ENCODE measurements around the gene C5orf63. TPM values are rescaled to one million over a fixed set of nuclear protein-coding genes. Genes with fewer than 3 reads are reported as not detected.
"Not testable (repeated sequence)": the region's sequence is repeated elsewhere in the genome, so short reads cannot be mapped to it uniquely, and the experiment has no call there.

The C5orf63 gene
- total and polyA plus RNA-seq, 2 donors (not counting 1 experiment from before 2014, with no cell fraction given): 10.3 to 20.0 TPM

DNA sequence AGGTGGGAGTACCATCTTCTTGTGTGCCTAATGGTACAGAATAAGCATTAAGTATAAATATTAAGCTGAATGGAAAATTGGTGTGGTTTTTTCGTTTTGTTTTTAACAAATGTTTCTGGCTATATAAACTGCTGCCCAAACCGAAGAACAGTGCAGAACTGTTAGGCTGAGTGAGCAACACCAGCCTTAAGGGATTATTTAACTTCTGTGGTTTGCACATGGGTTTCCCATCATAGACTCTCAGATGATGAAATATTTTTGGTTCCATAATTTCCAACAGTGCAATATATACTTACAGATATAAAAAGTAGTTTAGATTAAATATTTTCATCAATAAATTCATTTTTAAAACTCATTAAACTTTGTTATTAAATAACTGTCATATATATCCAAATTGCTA, 16.4 kb downstream of the C5orf63 start:
- Histone ChIP-seq H3K9me3 (ENCODE audit: control extremely low read depth in 1 of 3, control insufficient read depth in 2 of 3, insufficient read depth in 1 of 3, low read length in 2 of 3) (peaks cover 0 to 1% (median 0%) of the 10 kb centered on the region in 3 donors), H3K4me3 (ENCODE audit: control extremely low read depth in 1 of 5, extremely low read depth in 1 of 5, insufficient read depth in 1 of 5, low read depth in 2 of 5, low read length in 4 of 5) (no peak overlapping the region), H3K79me2 (ENCODE audit: control insufficient read depth, insufficient read depth, low read length) (no peaks in the 10 kb centered on the region), H3K27ac (ENCODE audit: low read length in 2 of 2) (no peak overlapping the region), H3K27me3 (replicated peaks in 1 of 4; ENCODE audit: control extremely low read depth in 1 of 4, control insufficient read depth in 3 of 4, insufficient read depth in 4 of 4, low read length in 3 of 4) (no peaks in the 10 kb centered on the region), H3K9ac (ENCODE audit: low read length) (no peak overlapping the region), H2AFZ (ENCODE audit: insufficient read depth, low read depth, low read length, poor library complexity, severe bottlenecking) (no peak overlapping the region), H4K20me1 (ENCODE audit: control insufficient read depth, insufficient read depth, low read length, poor library complexity, severe bottlenecking) (no peaks in the 10 kb centered on the region), H3K4me2 (replicated peaks; ENCODE audit: low read depth, low read length, poor library complexity, severe bottlenecking) (no peak overlapping the region), H3K36me3 (replicated peaks in 1 of 2; ENCODE audit: control extremely low read depth in 1 of 2, control insufficient read depth in 1 of 2, extremely low read depth in 1 of 2, insufficient read depth in 2 of 2, low read length in 1 of 2) (peaks cover 5 to 14% of the 10 kb centered on the region in 2 experiments), H3K4me1 (ENCODE audit: control insufficient read depth in 2 of 2, insufficient read depth in 2 of 2, low read length in 2 of 2) (no peaks in the 10 kb centered on the region)
- DNase-seq (no peak), ATAC-seq (ENCODE audit: low read depth) (no peak)
- H3K4me3 Mint-ChIP-seq: no peak overlapping the region
- no peaks in the 10 kb centered on the region for H3K27me3 Mint-ChIP-seq
- WGBS (ENCODE audit: insufficient coverage): 0% methylated on average over 2 of the region's 2 CpGs
- H3K4me1 Mint-ChIP-seq: peaks cover 4% of the 10 kb centered on the region
- no peaks in the 10 kb centered on the region for H3K9me3 Mint-ChIP-seq (ENCODE audit: insufficient read depth)
- CTCF ChIA-PET: no interaction called here
- TF ChIP-seq EZH2 (IDR thresholded peaks at IDR 0.05; ENCODE audit: borderline replicate concordance, insufficient read depth, low read depth, low read length, poor library complexity, severe bottlenecking): no peak
- TF ChIP-seq, protein P1, sequence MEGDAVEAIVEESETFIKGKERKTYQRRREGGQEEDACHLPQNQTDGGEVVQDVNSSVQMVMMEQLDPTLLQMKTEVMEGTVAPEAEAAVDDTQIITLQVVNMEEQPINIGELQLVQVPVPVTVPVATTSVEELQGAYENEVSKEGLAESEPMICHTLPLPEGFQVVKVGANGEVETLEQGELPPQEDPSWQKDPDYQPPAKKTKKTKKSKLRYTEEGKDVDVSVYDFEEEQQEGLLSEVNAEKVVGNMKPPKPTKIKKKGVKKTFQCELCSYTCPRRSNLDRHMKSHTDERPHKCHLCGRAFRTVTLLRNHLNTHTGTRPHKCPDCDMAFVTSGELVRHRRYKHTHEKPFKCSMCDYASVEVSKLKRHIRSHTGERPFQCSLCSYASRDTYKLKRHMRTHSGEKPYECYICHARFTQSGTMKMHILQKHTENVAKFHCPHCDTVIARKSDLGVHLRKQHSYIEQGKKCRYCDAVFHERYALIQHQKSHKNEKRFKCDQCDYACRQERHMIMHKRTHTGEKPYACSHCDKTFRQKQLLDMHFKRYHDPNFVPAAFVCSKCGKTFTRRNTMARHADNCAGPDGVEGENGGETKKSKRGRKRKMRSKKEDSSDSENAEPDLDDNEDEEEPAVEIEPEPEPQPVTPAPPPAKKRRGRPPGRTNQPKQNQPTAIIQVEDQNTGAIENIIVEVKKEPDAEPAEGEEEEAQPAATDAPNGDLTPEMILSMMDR (IDR thresholded peaks at IDR 0.05): no peak
- POLR2A ChIA-PET: no interaction called here
- intact Hi-C loops (cut with micrococcal nuclease): no loop called here
- no peak overlapping the region for H3K27ac Mint-ChIP-seq

DNA sequence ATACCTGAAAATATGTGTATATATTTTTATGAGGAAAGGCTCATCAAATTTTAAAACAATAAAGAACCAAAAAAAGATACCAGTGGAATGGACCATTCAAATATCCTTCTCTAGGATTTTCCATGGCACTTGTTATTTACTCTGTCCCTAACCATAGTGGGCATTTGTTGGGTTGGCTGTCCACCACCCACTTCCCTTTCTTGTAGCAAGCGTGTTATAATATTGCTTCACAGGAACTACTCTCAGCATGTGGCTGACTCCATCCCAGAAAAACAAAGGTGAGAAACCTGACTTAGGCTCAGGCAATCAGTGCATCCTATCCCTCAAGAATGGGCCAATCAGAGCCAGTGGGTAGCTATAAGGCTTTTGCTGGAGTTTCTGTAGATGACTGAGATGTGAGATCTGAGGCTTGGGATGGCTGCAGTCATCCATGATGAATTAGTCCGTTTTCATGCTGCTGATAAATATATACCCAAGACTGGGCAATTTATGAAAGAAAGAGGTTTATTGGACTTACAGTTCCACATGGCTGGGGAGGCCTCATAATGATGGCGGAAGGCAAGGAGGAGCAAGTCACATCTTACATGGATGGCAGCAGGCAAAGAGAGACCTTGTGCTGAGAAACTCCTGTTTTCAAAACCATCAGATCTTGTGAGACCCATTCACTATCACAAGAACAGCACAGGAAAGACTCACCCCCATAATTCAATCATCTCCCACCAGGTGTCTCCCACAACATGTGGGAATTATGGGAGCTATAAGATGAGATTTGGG, 17.2 kb downstream of the C5orf63 start:
- POLR2A ChIA-PET: no interaction called here
- no peak overlapping the region for H3K27ac Mint-ChIP-seq
- no peak overlapping the region for H3K4me3 ChIP-seq (ENCODE audit: control extremely low read depth in 1 of 5, extremely low read depth in 1 of 5, insufficient read depth in 1 of 5, low read depth in 2 of 5, low read length in 4 of 5)
- intact Hi-C loops (cut with micrococcal nuclease): no loop called here
- DNase-seq (no peak), ATAC-seq (ENCODE audit: low read depth) (no peak)
- TF ChIP-seq, protein P1 (IDR thresholded peaks at IDR 0.05): no peak
- no peak for TF ChIP-seq EZH2 (IDR thresholded peaks at IDR 0.05; ENCODE audit: borderline replicate concordance, insufficient read depth, low read depth, low read length, poor library complexity, severe bottlenecking)
- H3K4me1 ChIP-seq (ENCODE audit: control insufficient read depth in 2 of 2, insufficient read depth in 2 of 2, low read length in 2 of 2): no peaks in the 10 kb centered on the region
- no peaks in the 10 kb centered on the region for H4K20me1 ChIP-seq (ENCODE audit: control insufficient read depth, insufficient read depth, low read length, poor library complexity, severe bottlenecking)
- peaks cover 4% of the 10 kb centered on the region for H3K4me1 Mint-ChIP-seq
- no peaks in the 10 kb centered on the region for H3K9me3 Mint-ChIP-seq (ENCODE audit: insufficient read depth)
- H3K79me2 ChIP-seq (ENCODE audit: control insufficient read depth, insufficient read depth, low read length): no peaks in the 10 kb centered on the region
- H3K36me3 ChIP-seq (replicated peaks in 1 of 2; ENCODE audit: control extremely low read depth in 1 of 2, control insufficient read depth in 1 of 2, extremely low read depth in 1 of 2, insufficient read depth in 2 of 2, low read length in 1 of 2): peaks cover 5 to 17% of the 10 kb centered on the region in 2 experiments
- H2AFZ ChIP-seq (ENCODE audit: insufficient read depth, low read depth, low read length, poor library complexity, severe bottlenecking): no peak overlapping the region
- H3K4me3 Mint-ChIP-seq: no peak overlapping the region
- no peak overlapping the region for H3K4me2 ChIP-seq (replicated peaks; ENCODE audit: low read depth, low read length, poor library complexity, severe bottlenecking)
- no peaks in the 10 kb centered on the region for H3K27me3 Mint-ChIP-seq
- CTCF ChIA-PET: no interaction called here
- H3K27ac ChIP-seq (ENCODE audit: low read length in 2 of 2): no peak overlapping the region
- WGBS (ENCODE audit: insufficient coverage): 94% methylated on average over 2 of the region's 3 CpGs
- H3K9me3 ChIP-seq (ENCODE audit: control extremely low read depth in 1 of 3, control insufficient read depth in 2 of 3, insufficient read depth in 1 of 3, low read length in 2 of 3): peaks cover 0 to 1% (median 0%) of the 10 kb centered on the region in 3 donors
- no peaks in the 10 kb centered on the region for H3K27me3 ChIP-seq (replicated peaks in 1 of 4; ENCODE audit: control extremely low read depth in 1 of 4, control insufficient read depth in 3 of 4, insufficient read depth in 4 of 4, low read length in 3 of 4)
- H3K9ac ChIP-seq (ENCODE audit: low read length): no peak overlapping the region

DNA sequence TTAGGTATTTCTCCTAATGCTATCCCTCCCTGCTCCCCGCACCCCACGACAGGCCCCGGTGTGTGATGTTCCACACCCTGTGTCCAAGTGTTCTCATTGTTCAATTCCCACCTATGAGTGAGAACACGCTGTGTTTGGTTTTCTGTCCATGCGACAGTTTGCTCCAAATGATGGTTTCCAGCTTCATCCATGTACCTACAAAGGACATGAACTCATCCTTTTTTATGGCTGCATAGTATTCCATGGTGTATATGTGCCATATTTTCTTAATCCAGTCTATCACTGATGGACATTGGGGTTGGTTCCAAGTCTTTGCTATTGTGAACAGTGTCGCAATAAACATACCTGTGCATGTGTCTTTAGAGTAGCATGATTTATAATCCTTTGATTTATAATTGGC, 19.8 kb downstream of the C5orf63 start:
- H3K9me3 ChIP-seq (ENCODE audit: control extremely low read depth in 1 of 3, control insufficient read depth in 2 of 3, insufficient read depth in 1 of 3, low read length in 2 of 3); H3K27me3 Mint-ChIP-seq; H4K20me1 ChIP-seq (ENCODE audit: control insufficient read depth, insufficient read depth, low read length, poor library complexity, severe bottlenecking): not testable (repeated sequence)

More for the DNA sequence above, 19.8 kb downstream of the C5orf63 start:
- H3K4me3 ChIP-seq (ENCODE audit: control extremely low read depth in 1 of 5, extremely low read depth in 1 of 5, insufficient read depth in 1 of 5, low read depth in 2 of 5, low read length in 4 of 5); H3K4me1 ChIP-seq (ENCODE audit: control insufficient read depth in 2 of 2, insufficient read depth in 2 of 2, low read length in 2 of 2); H2AFZ ChIP-seq (ENCODE audit: insufficient read depth, low read depth, low read length, poor library complexity, severe bottlenecking); H3K27ac ChIP-seq (ENCODE audit: low read length in 2 of 2); H3K9me3 Mint-ChIP-seq (ENCODE audit: insufficient read depth); H3K9ac ChIP-seq (ENCODE audit: low read length); H3K4me1 Mint-ChIP-seq; ATAC-seq (ENCODE audit: low read depth); DNase-seq; CTCF ChIA-PET; H3K4me2 ChIP-seq (replicated peaks; ENCODE audit: low read depth, low read length, poor library complexity, severe bottlenecking); H3K4me3 Mint-ChIP-seq; H3K27ac Mint-ChIP-seq; intact Hi-C loops (cut with micrococcal nuclease); POLR2A ChIA-PET; H3K79me2 ChIP-seq (ENCODE audit: control insufficient read depth, insufficient read depth, low read length); H3K27me3 ChIP-seq (replicated peaks in 1 of 4; ENCODE audit: control extremely low read depth in 1 of 4, control insufficient read depth in 3 of 4, insufficient read depth in 4 of 4, low read length in 3 of 4): not testable (repeated sequence)
- peaks cover 4 to 19% of the 10 kb centered on the region in 2 experiments for H3K36me3 ChIP-seq (replicated peaks in 1 of 2; ENCODE audit: control extremely low read depth in 1 of 2, control insufficient read depth in 1 of 2, extremely low read depth in 1 of 2, insufficient read depth in 2 of 2, low read length in 1 of 2)
- WGBS (ENCODE audit: insufficient coverage): 100% methylated on average over 3 of the region's 6 CpGs
